ENCODE data around the gene TM9SF1.

The TM9SF1 gene

GRCh38 chr14:24147761-24148428, 47.3 kb downstream of the TM9SF1 start:
- no peak for DNase-seq

- peak; percentile 97 for DNase-seq
Observed at GRCh38 chr14:24146978-24147760, 48.1 kb downstream of the TM9SF1 start, which contains the start of gene RNF31. Gene RNF31, plus strand, starts transcription at chr14:24147498. Its CDS starts 201 bp downstream, at chr14:24147699.

- DNase-seq: peak; percentile 75
Observed at GRCh38 chr14:24146453-24146977, 48.7 kb downstream of the TM9SF1 start, which contains the start of gene PSME2. Gene PSME2, minus strand, starts transcription at chr14:24146610. Its CDS starts 29 bp downstream, at chr14:24146581.

- no peak for DNase-seq
Observed at GRCh38 chr14:24145690-24146452, 49.4 kb downstream of the TM9SF1 start.

GRCh38 chr14:24145219-24145618, 50.0 kb downstream of the TM9SF1 start:
- DNase-seq: no peak

- no peak for DNase-seq
Observed at GRCh38 chr14:24144451-24144850, 50.8 kb downstream of the TM9SF1 start.

GRCh38 chr14:24143511-24143910, 51.7 kb downstream of the TM9SF1 start:
- DNase-seq: no peak

- DNase-seq: peak; percentile 99
Observed at GRCh38 chr14:24141097-24141880, 54.0 kb downstream of the TM9SF1 start, which contains the start of gene EMC9. Gene EMC9, minus strand, starts transcription at chr14:24141591. Its CDS starts 287 bp downstream, at chr14:24141304.

GRCh38 chr14:24139272-24139934, 55.8 kb downstream of the TM9SF1 start:
- DNase-seq: no peak

All from activated CD8-positive, alpha-beta memory T cell treated with anti-CD3 and anti-CD28 coated beads, Interleukin-2, amount 50 U/mL, for 4 hours (primary cell).